BE2C (cell line): ENCODE data around the gene DENND4C.
"Not testable (repeated sequence)": the region's sequence is repeated elsewhere in the genome, so short reads cannot be mapped to it uniquely, and the experiment has no call there.

ENCODE experiments used
- DNase-seq: peaks from one replicate; pipeline ENCODE4 v3.0.0-alpha.2; 2020
- H3K27me3 ChIP-seq: fragments of 250-450 bp; sonication (Bioruptor Pico); 2 replicates; pipeline ENCODE4 v1.5.1; 2020; ENCODE audit warnings: mild to moderate bottlenecking
- H3K36me3 ChIP-seq: fragments of 250-450 bp; sonication (Bioruptor Pico); 2 replicates; pipeline ENCODE4 v1.5.1; 2020; ENCODE audit warnings: mild to moderate bottlenecking
- H3K4me1 ChIP-seq: fragments of 250-450 bp; sonication (Bioruptor Pico); 2 replicates; pipeline ENCODE4 v1.5.1; 2020
- H3K4me3 ChIP-seq: 2 replicates; pipeline ENCODE4 v1.5.1; 2011; ENCODE audit warnings: low read depth, low read length
- H3K9me3 ChIP-seq: fragments of 250-450 bp; sonication (Bioruptor Pico); 2 replicates; pipeline ENCODE4 v1.5.1; 2020
- TF ChIP-seq, protein P1 (sequence below): IDR thresholded peaks from 2 replicates; pipeline ENCODE4 v1.5.1; 2012; ENCODE audit warnings: mild to moderate bottlenecking, low read depth, low read length

Gene DENND4C

DNA sequence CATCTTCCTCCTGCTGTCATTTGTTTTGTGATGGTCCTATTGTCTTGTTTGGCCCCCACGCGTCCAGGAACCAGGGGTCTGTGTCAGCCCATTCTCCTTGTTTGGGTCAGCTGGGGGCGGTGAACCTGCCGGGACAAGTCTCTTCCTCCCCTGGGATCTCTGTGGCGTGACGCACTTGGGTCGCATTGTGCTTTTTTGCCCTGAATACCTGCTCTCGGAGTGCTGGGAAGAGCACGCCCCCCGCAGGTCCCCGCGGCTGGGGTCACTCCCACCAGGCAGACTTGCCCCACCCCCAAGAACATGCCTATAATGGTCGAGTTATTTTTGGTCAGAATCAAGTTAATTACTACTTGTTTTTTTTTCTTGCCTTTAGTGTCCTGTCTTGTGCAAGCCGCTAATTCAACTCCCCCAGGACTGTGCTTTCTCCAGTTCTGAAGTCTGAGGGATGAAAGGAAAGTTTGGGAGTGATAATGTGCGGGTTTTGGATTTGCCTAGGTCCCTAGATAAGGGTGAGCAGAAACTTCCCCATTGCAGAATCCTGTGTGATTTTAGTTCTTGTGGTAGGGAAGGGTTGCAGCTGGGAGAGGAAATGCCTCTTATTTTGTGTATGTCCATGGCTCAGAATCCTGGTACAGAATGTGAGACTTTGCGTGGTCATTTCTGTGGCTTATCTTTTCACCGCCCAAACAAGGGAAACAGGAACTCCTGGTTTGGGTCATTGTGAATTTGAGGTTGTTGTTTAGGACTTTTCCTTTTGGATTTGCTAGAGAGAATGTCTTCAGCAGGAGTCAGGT, 179.1 kb downstream of the DENND4C start:
- TF ChIP-seq, protein P1, sequence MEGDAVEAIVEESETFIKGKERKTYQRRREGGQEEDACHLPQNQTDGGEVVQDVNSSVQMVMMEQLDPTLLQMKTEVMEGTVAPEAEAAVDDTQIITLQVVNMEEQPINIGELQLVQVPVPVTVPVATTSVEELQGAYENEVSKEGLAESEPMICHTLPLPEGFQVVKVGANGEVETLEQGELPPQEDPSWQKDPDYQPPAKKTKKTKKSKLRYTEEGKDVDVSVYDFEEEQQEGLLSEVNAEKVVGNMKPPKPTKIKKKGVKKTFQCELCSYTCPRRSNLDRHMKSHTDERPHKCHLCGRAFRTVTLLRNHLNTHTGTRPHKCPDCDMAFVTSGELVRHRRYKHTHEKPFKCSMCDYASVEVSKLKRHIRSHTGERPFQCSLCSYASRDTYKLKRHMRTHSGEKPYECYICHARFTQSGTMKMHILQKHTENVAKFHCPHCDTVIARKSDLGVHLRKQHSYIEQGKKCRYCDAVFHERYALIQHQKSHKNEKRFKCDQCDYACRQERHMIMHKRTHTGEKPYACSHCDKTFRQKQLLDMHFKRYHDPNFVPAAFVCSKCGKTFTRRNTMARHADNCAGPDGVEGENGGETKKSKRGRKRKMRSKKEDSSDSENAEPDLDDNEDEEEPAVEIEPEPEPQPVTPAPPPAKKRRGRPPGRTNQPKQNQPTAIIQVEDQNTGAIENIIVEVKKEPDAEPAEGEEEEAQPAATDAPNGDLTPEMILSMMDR, result no peak
- no peak for DNase-seq
- H3K36me3 ChIP-seq, result no peaks in the 10 kb centered on the region
- H3K27me3 ChIP-seq, result no peaks in the 10 kb centered on the region
- no peaks in the 10 kb centered on the region for H3K9me3 ChIP-seq
- no peaks in the 10 kb centered on the region for H3K4me1 ChIP-seq
- H3K4me3 ChIP-seq, result peak overlapping the region; percentile 90

DNA sequence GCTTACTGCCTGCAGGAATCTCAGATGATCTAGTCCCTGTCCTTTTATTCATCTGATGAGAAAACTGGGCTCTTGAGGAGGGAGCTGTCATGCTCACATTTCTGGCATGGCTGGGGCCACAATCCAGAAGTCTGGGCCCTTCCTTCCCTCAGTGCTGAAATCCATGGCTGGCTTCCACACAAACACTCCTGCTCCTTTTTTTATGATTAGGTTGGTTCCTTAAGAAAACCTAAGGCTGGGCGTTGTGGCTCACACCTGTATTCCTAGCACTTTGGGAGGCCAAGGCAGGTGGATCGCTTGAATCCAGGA, 179.7 kb downstream of the DENND4C start:
- Histone ChIP-seq H3K4me3 (no peak overlapping the region; the same call in 1 of the 2 replicates), H3K36me3 (no peaks in the 10 kb centered on the region), H3K27me3 (no peaks in the 10 kb centered on the region), H3K4me1 (no peaks in the 10 kb centered on the region), H3K9me3 (no peaks in the 10 kb centered on the region)
- no peak for DNase-seq
- TF ChIP-seq, protein P1, result no peak

DNA sequence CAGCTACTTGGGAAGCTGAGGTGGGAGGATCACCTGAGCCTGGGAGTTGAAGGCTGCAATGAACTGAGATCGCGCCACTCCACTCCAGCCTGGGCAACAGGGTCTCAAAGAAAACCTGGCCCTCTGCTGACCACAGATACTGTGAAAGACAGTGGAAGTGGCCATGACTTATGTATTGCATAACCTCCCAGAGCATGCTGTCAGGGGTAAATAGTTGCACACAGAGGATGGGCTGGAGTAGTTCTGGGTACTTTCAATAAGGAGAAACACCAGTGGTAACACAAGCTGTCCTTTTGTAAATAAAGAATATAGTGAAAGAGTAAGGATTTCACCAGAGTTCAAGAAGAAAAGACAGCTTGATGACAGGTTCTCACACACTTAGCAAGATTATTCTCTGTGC, 180.1 kb downstream of the DENND4C start:
- H3K4me1 ChIP-seq, result no peaks in the 10 kb centered on the region
- TF ChIP-seq, protein P1, result no peak
- DNase-seq, result no peak
- no peaks in the 10 kb centered on the region for H3K36me3 ChIP-seq
- H3K9me3 ChIP-seq, result no peaks in the 10 kb centered on the region
- H3K4me3 ChIP-seq, result no peak overlapping the region
- no peaks in the 10 kb centered on the region for H3K27me3 ChIP-seq

DNA sequence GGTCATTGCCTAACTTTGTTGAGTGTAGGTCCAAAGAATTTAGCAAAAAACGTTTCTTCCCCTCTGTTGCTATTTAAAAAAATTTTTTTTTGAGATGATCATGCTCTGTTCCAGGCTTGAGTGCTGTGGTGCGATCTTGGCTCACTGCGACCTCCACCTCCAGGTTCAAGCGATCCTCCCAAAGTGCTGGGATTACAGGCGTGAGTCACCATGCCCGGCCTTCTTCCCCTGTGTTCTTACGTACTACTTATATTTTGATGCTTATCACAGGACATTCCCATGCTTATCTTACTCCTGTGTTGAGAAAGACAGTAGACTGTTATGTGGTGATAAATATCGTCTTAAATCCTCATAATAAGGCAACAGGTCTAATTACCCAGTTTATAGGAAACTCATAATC, 180.8 kb downstream of the DENND4C start:
- Histone ChIP-seq H3K36me3 (no peaks in the 10 kb centered on the region), H3K9me3 (no peaks in the 10 kb centered on the region), H3K27me3 (no peaks in the 10 kb centered on the region), H3K4me3 (no peak overlapping the region), H3K4me1 (no peaks in the 10 kb centered on the region)
- DNase-seq, result no peak
- TF ChIP-seq, protein P1, result no peak

DNA sequence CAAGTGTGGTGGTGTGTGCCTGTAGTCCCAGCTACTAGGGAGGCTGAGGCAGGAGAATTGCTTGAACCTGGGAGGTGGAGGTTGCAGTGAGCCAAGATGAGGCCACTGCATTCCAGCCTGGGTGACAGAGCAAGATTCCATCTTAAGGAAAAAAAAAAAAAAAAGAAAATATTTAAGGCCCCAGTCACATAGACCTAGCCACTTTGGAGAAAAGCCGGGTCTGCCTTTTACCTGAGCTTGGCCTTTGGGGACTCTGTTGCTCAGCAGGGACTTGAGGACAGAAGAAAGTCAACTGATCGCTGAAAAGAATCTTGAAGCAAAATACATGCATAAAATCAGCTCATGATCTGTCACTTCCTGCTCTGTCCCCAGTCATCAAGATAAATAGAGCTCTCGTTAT, 183.0 kb downstream of the DENND4C start:
- H3K9me3 ChIP-seq, DNase-seq, H3K36me3 ChIP-seq, H3K27me3 ChIP-seq, H3K4me3 ChIP-seq, H3K4me1 ChIP-seq: not testable (repeated sequence)

DNA sequence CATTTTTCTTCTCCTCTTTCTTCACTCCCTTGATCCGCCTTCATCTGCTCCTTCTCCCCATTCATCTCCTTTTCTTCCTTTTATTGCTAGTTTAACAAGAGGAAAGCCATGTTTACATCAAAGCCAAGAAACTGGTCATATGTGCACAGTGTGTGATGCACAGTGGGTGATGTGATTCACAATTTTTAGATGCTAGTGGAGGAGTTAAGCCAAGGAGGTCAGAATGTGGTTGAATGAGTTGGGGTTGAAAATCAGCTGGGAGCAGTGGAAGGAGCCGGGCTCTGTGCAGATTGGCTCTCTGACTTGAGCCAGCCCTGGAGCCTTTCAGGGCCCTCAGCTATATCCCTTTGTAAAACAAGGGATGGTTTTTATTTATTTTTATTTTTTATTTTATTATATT, 185.7 kb downstream of the DENND4C start:
- TF ChIP-seq, protein P1, result no peak
- H3K36me3 ChIP-seq, result no peaks in the 10 kb centered on the region
- no peak overlapping the region for H3K4me3 ChIP-seq
- H3K9me3 ChIP-seq, result no peaks in the 10 kb centered on the region
- no peak for DNase-seq
- no peaks in the 10 kb centered on the region for H3K4me1 ChIP-seq
- no peaks in the 10 kb centered on the region for H3K27me3 ChIP-seq
